Karpas-422 (cell line): Measurements from ENCODE around the gene HSPB6. TPM values are rescaled to one million over a fixed set of nuclear protein-coding genes. Genes with fewer than 3 reads are reported as not detected.
A peak's percentile ranks its signal among the peaks of the same experiment; 100 is the strongest.

ENCODE experiments used
- DNase-seq: peaks from one replicate; pipeline ENCODE4 v3.0.0-alpha.2; 2015
- H2AFZ ChIP-seq: fragments of 200-600 bp; sonication (generic); 2 replicates; pipeline ENCODE4 v1.6.1; 2014; ENCODE audit warnings: antibody characterized with exemption, low read length, mixed read lengths
- H3K27ac ChIP-seq: fragments of 200-600 bp; sonication (generic); 2 replicates; pipeline ENCODE4 v1.5.1; 2014; ENCODE audit warnings: mild to moderate bottlenecking, low read length, moderate library complexity
- H3K27me3 ChIP-seq: fragments of 200-600 bp; sonication (generic); 2 replicates; pipeline ENCODE4 v1.6.1; 2014; ENCODE audit warnings: low read length, mixed read lengths
- H3K36me3 ChIP-seq: fragments of 200-600 bp; sonication (generic); 2 replicates; pipeline ENCODE4 v1.6.1; 2014; ENCODE audit warnings: low read length, mixed read lengths; ENCODE audit not compliant: insufficient read depth
- H3K4me1 ChIP-seq: fragments of 200-600 bp; sonication (generic); 2 replicates; pipeline ENCODE4 v1.6.1; 2014; ENCODE audit warnings: mild to moderate bottlenecking, low read length, mixed read lengths
- H3K4me2 ChIP-seq: fragments of 200-600 bp; sonication (generic); 2 replicates; pipeline ENCODE4 v1.6.1; 2014; ENCODE audit warnings: low read length, low read depth, mild to moderate bottlenecking; ENCODE audit not compliant: poor library complexity, severe bottlenecking
- H3K4me3 ChIP-seq: fragments of 200-600 bp; sonication (generic); 2 replicates; pipeline ENCODE4 v1.5.1; 2014; ENCODE audit warnings: mild to moderate bottlenecking, antibody characterized with exemption, low read length, mixed read lengths
- H3K79me2 ChIP-seq: fragments of 200-600 bp; sonication (generic); 2 replicates; pipeline ENCODE4 v1.6.1; 2014; ENCODE audit warnings: mild to moderate bottlenecking, low read length, mixed read lengths
- H3K9ac ChIP-seq: fragments of 200-600 bp; sonication (generic); 2 replicates; pipeline ENCODE4 v1.6.0; 2014; ENCODE audit warnings: low read length
- H3K9me2 ChIP-seq: fragments of 200-600 bp; sonication (generic), shearing (Covaris generic); replicated peaks from 2 replicates; pipeline ENCODE4 v1.6.0; 2014; ENCODE audit warnings: mild to moderate bottlenecking, low read length, moderate library complexity; ENCODE audit not compliant: insufficient read depth
- H3K9me3 ChIP-seq: fragments of 300-700, 200-600 bp; sonication (generic); 2 replicates; pipeline ENCODE4 v1.6.1; 2014; ENCODE audit warnings: low read length, mixed read lengths
- H4K20me1 ChIP-seq: fragments of 200-600 bp; sonication (generic); 2 replicates; pipeline ENCODE4 v1.6.1; 2014; ENCODE audit warnings: mild to moderate bottlenecking, antibody characterized with exemption, low read length, low read depth; ENCODE audit not compliant: insufficient read depth
- total RNA-seq: library from RNA; depleted of rRNA; stranded (reverse); fragments of >200 nt; shearing (Covaris generic); gene quantifications from 2 replicates; pipeline ENCODE4 v1.2.3, GENCODE V29; 2014; ENCODE audit warnings: low replicate concordance

HSPB6 gene
- total RNA-seq, 1 experiment from 2014 or later = 1.5 TPM

DNA sequence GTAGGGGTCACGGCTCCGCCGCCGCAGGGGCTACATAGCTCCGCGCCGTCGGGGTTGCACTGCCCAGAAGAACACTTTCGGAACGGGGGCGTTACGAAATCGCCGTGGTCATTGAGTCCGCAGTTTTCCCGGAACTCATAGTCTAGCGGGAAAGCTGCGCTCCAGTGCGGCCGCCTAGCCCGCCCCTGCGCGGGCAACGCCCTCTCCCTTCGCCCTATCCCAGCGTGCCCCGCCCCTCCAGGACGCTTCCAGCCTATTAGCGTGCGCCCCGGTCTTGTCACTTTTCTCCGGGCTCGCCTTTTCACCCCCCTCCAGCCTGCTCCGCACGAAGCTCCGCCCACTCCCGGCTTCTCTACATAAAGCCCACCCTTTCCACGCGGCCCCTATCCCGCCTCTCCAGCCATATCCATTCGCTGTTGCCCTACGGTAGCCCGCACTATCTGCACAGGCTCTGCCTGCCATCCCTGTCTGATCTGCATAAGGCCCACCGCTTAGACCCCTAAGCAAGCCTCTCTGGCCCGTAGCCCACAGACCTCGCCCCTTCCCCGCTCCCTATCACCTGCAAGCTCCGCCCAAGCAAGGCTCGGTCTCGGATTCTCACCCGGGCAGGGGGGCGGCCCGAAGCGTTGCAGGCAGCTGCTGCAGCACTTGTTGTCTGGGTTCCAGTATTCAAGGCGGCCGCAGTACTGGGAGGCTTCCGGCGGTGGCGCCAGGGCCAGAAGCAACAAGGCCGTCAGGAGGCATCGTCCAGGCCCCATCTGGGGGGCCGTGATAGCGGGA is 16.2 kb downstream of the HSPB6 start:
- Histone ChIP-seq H2AFZ (peak overlapping the region; percentile 77; the same call in 1 of the 2 replicates), H3K9ac (peak overlapping the region; percentile 78), H3K9me3 (no peaks in the 10 kb centered on the region), H4K20me1 (no peaks in the 10 kb centered on the region), H3K9me2 (no peaks in the 10 kb centered on the region), H3K27me3 (no peaks in the 10 kb centered on the region), H3K36me3 (no peaks in the 10 kb centered on the region), H3K27ac (peak overlapping the region; percentile 74), H3K4me2 (peak overlapping the region; percentile 94), H3K4me1 (peaks cover 39% of the 10 kb centered on the region), H3K4me3 (peak overlapping the region; percentile 90), H3K79me2 (peaks cover 6% of the 10 kb centered on the region)
- DNase-seq = peak; percentile 99

DNA sequence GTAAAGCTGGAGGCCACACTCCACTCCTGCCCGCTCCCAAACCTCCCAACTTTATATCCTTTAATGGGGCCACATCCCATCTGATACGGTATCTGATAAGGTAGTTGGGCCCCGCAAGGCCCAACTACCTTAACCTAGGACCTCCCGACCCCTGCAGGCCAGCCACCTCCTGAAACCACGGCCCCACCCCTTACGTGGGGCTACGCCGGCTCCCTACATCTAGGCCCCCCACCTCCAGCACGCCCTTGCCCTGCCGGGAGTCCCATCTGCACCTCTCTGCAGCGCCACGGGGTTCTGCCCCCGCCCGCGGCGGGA is 16.8 kb downstream of the HSPB6 start:
- Histone ChIP-seq H3K79me2 (peaks cover 6% of the 10 kb centered on the region; the same call in 1 of the 2 replicates), H2AFZ (peak overlapping the region; percentile 77; the same call in 1 of the 2 replicates), H4K20me1 (no peaks in the 10 kb centered on the region)

DNA sequence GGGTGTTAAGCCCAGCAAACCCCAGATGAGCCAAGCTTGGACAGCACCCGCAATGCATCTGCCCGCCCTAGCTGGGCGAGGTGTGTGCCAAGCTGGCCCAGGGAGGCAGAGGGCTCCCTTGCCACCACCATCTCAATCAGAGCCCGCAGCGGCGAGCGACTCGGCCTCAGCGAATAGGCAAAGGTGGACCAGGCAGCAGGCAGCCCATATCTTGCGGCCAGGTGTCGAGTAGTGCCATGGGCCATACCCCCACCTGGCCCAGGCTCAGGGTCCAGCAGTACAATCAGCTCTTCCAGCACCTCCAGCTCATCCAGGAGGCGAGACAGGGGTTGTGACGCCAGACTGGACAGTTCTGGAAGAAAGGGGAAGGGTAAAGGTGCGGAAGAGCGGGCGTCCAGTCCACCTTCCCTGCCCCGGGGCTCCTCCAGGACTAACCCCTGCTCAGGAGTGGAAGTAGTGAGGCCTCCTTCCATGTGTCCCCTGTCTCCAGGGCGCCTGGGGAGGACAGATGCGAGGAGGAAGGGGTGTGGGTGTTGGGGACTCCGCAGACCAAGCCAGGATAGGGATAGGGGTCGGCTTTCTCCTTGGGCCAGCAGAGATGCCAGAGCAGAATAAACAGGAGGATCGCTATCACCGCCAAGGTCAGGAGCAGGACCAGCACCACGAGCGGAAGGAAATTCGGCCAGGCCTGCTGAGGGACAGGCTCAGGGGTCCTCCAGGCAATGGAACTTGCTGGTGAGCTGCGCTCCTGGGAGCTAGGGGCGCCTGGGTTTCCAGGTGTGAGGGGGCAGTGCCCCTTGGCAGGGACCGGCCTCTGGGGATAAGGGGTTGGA is 17.3 kb downstream of the HSPB6 start:
- Histone ChIP-seq H3K9me2 (no peaks in the 10 kb centered on the region), H3K27ac (no peak overlapping the region), H3K9ac (peak overlapping the region; percentile 78), H2AFZ (no peak overlapping the region), H3K4me2 (peak overlapping the region; percentile 94), H3K27me3 (no peaks in the 10 kb centered on the region), H3K4me1 (peaks cover 39% of the 10 kb centered on the region), H3K9me3 (no peaks in the 10 kb centered on the region), H3K36me3 (no peaks in the 10 kb centered on the region), H3K79me2 (peaks cover 6% of the 10 kb centered on the region; the same call in 1 of the 2 replicates), H4K20me1 (no peaks in the 10 kb centered on the region), H3K4me3 (peak overlapping the region; percentile 90)
- no peak for DNase-seq

More for the DNA sequence above, 16.8 kb downstream of the HSPB6 start:
- no peaks in the 10 kb centered on the region for H3K36me3 ChIP-seq
- no peak overlapping the region for H3K27ac ChIP-seq
- H3K4me2 ChIP-seq = peak overlapping the region; percentile 94
- no peaks in the 10 kb centered on the region for H3K9me2 ChIP-seq
- H3K4me1 ChIP-seq = peaks cover 39% of the 10 kb centered on the region
- no peak for DNase-seq
- H3K9me3 ChIP-seq = no peaks in the 10 kb centered on the region
- peak overlapping the region; percentile 78 for H3K9ac ChIP-seq
- H3K27me3 ChIP-seq = no peaks in the 10 kb centered on the region
- peak overlapping the region; percentile 90 for H3K4me3 ChIP-seq

GRCh38 chr19:35738887-35739229 is 18.0 kb downstream of the HSPB6 start:
- DNase-seq = peak; percentile 48
- no peak overlapping the region for H3K9ac ChIP-seq
- no peak overlapping the region for H3K27ac ChIP-seq
- H3K4me2 ChIP-seq = no peak overlapping the region
- no peak overlapping the region for H2AFZ ChIP-seq
- H3K4me1 ChIP-seq = peaks cover 38% of the 10 kb centered on the region
- H3K79me2 ChIP-seq = peaks cover 3% of the 10 kb centered on the region; the same call in 1 of the 2 replicates
- no peaks in the 10 kb centered on the region for H3K27me3 ChIP-seq
- 0 out of 2 replicates have a peak, but pooled peaks cover 6% of the 10 kb centered on the region for H4K20me1 ChIP-seq
- H3K36me3 ChIP-seq = no peaks in the 10 kb centered on the region; the same call in 1 of the 2 replicates
- no peaks in the 10 kb centered on the region for H3K9me3 ChIP-seq
- H3K4me3 ChIP-seq = no peak overlapping the region
- no peaks in the 10 kb centered on the region for H3K9me2 ChIP-seq

DNA sequence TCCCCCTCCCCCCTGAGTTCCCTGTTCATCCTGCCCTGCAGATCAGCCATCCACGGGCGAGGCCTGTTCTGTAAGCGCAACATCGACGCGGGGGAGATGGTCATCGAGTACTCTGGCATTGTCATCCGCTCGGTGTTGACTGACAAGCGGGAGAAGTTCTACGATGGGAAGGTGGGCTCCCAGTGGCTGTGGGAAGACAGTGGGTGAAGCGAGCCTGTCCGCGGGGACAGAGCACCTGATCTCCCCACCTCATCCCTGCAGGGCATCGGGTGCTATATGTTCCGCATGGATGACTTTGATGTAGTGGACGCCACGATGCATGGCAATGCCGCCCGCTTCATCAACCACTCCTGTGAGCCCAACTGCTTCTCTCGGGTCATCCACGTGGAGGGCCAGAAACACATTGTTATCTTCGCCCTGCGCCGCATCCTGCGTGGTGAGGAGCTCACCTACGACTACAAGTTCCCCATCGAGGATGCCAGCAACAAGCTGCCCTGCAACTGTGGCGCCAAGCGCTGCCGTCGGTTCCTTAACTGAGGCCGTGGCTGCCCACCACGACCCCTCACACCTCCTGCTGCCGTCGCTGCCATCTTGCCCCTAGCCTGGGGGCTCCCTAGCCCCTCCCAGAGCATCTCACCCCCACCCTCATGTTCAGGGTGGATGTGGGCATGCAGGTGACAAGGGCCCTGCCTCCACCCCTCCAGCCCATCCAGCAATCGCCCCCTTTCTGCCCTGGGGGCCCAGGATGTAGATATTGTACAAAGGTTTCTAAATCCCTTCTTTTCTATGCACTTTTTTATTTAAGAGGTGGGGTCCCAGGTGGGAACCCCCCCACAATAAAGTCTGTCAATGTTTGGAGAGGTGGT is 18.6 kb downstream of the HSPB6 start:
- no peak overlapping the region for H3K9ac ChIP-seq
- no peak overlapping the region for H2AFZ ChIP-seq
- no peak for DNase-seq
- 0 out of 2 replicates have a peak, but pooled peaks cover 6% of the 10 kb centered on the region for H4K20me1 ChIP-seq
- no peaks in the 10 kb centered on the region for H3K79me2 ChIP-seq
- no peak overlapping the region for H3K27ac ChIP-seq
- H3K27me3 ChIP-seq = no peaks in the 10 kb centered on the region
- H3K4me2 ChIP-seq = no peak overlapping the region
- H3K4me3 ChIP-seq = no peak overlapping the region
- H3K36me3 ChIP-seq = no peaks in the 10 kb centered on the region; the same call in 1 of the 2 replicates
- peaks cover 41% of the 10 kb centered on the region for H3K4me1 ChIP-seq
- no peaks in the 10 kb centered on the region for H3K9me2 ChIP-seq
- H3K9me3 ChIP-seq = no peaks in the 10 kb centered on the region

DNA sequence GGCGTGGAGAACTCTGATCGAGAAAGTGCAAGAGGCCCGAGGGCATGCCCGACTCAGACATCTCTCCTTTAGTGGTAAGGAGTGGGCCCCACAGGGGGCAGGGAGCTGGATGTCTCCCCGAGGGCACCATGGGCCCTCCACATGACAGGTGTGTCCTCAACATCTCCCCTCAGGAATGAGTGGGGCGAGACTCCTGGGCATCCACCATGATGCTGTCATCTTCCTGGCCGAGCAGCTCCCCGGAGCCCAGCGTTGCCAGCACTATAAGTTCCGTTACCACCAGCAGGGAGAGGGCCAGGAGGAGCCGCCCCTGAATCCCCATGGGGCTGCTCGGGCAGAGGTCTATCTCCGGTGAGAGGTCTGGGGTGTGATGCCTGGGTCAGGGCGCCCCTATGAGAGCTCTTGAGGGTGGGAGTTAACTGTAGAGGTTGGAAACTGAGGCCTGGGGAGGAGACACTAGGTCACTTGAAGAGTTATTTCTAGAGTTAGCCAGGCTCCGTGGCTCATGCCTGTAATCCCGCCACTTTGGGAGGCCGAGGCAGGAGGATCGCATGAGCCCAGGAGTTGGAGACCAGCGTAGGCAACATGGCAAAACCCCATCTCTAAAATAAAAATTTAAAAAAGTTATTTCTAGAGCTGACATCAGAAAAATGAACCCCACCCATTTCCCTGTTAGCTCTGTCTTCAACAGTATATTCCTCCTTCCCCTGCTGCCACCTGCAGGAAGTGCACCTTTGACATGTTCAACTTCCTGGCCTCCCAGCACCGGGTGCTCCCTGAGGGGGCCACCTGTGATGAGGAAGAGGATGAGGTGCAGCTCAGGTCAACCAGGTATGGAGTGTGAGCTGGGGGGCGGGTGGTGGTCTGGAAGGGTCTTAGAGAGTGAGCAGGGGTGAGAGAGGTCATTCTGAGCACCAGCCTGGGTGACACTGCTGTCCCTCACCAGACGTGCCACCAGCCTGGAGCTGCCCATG is 19.6 kb downstream of the HSPB6 start:
- Histone ChIP-seq H3K27me3 (no peaks in the 10 kb centered on the region), H3K9me3 (no peaks in the 10 kb centered on the region), H3K4me1 (peaks cover 40% of the 10 kb centered on the region), H3K4me2 (no peak overlapping the region), H4K20me1 (0 out of 2 replicates have a peak, but pooled peaks cover 6% of the 10 kb centered on the region), H3K79me2 (no peaks in the 10 kb centered on the region), H3K9me2 (no peaks in the 10 kb centered on the region), H3K36me3 (no peaks in the 10 kb centered on the region; the same call in 1 of the 2 replicates), H3K4me3 (no peak overlapping the region), H3K9ac (no peak overlapping the region), H2AFZ (no peak overlapping the region), H3K27ac (no peak overlapping the region)
- peak; percentile 67 for DNase-seq

- Histone ChIP-seq H3K9ac (no peak overlapping the region), H3K4me1 (peaks cover 22% of the 10 kb centered on the region), H3K9me2 (no peaks in the 10 kb centered on the region), H4K20me1 (0 out of 2 replicates have a peak, but pooled peaks cover 10% of the 10 kb centered on the region), H2AFZ (no peak overlapping the region), H3K36me3 (peaks cover 6% of the 10 kb centered on the region; the same call in 1 of the 2 replicates), H3K4me2 (no peak overlapping the region), H3K27me3 (no peaks in the 10 kb centered on the region), H3K4me3 (no peak overlapping the region), H3K9me3 (no peaks in the 10 kb centered on the region), H3K79me2 (no peaks in the 10 kb centered on the region), H3K27ac (no peak overlapping the region)
- no peak for DNase-seq
These were observed 21.9 kb downstream of the HSPB6 start for GRCh38 chr19:35734889-35735288.
